ENCODE data around the gene NPIPB5. TPM values are rescaled to one million over a fixed set of nuclear protein-coding genes. Genes with fewer than 3 reads are reported as not detected.

NPIPB5 gene
- total RNA-seq: 11.6 and 17.5 TPM in 2 replicates

GRCh38 chr16:22510591-22510990 lies at the start of gene NPIPB5:
NPIPB5 (plus strand) TSS chr16:22510891; CDS start chr16:22513802, 2,911 bp downstream.

Other genes starting within 250 kb of the NPIPB5 start
- 34.2 and 44.7 TPM in 2 replicates for gene POLR3E, start 213.5 kb upstream of the NPIPB5 start, total RNA-seq
- 21.8 and 25.1 TPM in 2 replicates for gene CDR2, start 136.3 kb upstream of the NPIPB5 start, total RNA-seq